OCI-LY7 (cell line): ENCODE data around the gene SLC27A6. TPM values are rescaled to one million over a fixed set of nuclear protein-coding genes. Genes with fewer than 3 reads are reported as not detected.
"Not testable (repeated sequence)": the region's sequence is repeated elsewhere in the genome, so short reads cannot be mapped to it uniquely, and the experiment has no call there.

Experiments used
- BruUV-seq: library from RNA; stranded (reverse); fragments of 400-500 nt; replicated peaks from 2 replicates; lab custom pipeline; 2021; lab: Mats Ljungman, UMichigan
- CTCF ChIA-PET: fragments of 300-600 bp; sonication (Branson Sonifier 250); formaldehyde crosslinking; loops from one replicate; lab custom pipeline; 2022; ENCODE audit warnings: antibody characterized with exemption; ENCODE audit not compliant: unreplicated experiment; lab: Charles Lee
- POLR2A ChIA-PET: fragments of 300-600 bp; sonication (Branson Sonifier 250); formaldehyde crosslinking; loops from one replicate; lab custom pipeline; 2022; ENCODE audit warnings: antibody characterized with exemption; lab: Charles Lee
- DNase-seq: peaks from one replicate; pipeline ENCODE4 v3.0.0-alpha.2; 2015; ENCODE audit warnings: low spot score
- H2AFZ ChIP-seq: fragments of 200-600 bp; sonication (generic), shearing (Covaris generic); 2 replicates; pipeline ENCODE4 v1.6.1; 2014; ENCODE audit warnings: mild to moderate bottlenecking, antibody characterized with exemption, low read length, moderate library complexity
- H3K27ac ChIP-seq: fragments of 200-600 bp; sonication (generic); 2 replicates; pipeline ENCODE4 v1.5.1; 2014; ENCODE audit warnings: mixed run types, low read depth, mild to moderate bottlenecking, moderate library complexity, low read length, inconsistent platforms; ENCODE audit not compliant: poor library complexity, severe bottlenecking
- H3K36me3 ChIP-seq: fragments of 200-600 bp; sonication (generic); 2 replicates; pipeline ENCODE4 v1.6.1; 2014; ENCODE audit warnings: mild to moderate bottlenecking, antibody characterized with exemption, low read length, moderate library complexity, mixed read lengths; ENCODE audit not compliant: insufficient read depth
- H3K4me1 ChIP-seq: fragments of 200-600 bp; sonication (generic); 2 replicates; pipeline ENCODE4 v1.5.1; 2014; ENCODE audit warnings: mild to moderate bottlenecking, low read length; ENCODE audit not compliant: insufficient read depth, poor library complexity, severe bottlenecking
- H3K4me2 ChIP-seq: fragments of 200-600 bp; sonication (generic); 2 replicates; pipeline ENCODE4 v1.6.1; 2014; ENCODE audit warnings: mild to moderate bottlenecking, low read length
- H3K4me3 ChIP-seq: fragments of 200-600 bp; sonication (generic); 2 replicates; pipeline ENCODE4 v1.5.1; 2014; ENCODE audit warnings: mild to moderate bottlenecking, low read depth, low read length; ENCODE audit not compliant: poor library complexity, severe bottlenecking
- H3K79me2 ChIP-seq: fragments of 200-600 bp; sonication (generic); 2 replicates; pipeline ENCODE4 v1.6.1; 2016; ENCODE audit warnings: low read depth, mild to moderate bottlenecking, low read length, moderate library complexity, mixed read lengths; ENCODE audit not compliant: insufficient read depth
- H3K9me2 ChIP-seq: fragments of 200-600 bp; sonication (generic); 2 replicates; pipeline ENCODE4 v1.6.1; 2016; ENCODE audit warnings: mild to moderate bottlenecking, low read length, mixed read lengths; ENCODE audit not compliant: insufficient read depth
- H3K9me3 ChIP-seq: fragments of 200-600 bp; sonication (generic); 2 replicates; pipeline ENCODE4 v1.6.1; 2014; ENCODE audit warnings: mild to moderate bottlenecking, mixed run types, low read length, mixed read lengths
- H4K20me1 ChIP-seq: fragments of 200-600 bp; sonication (generic); 2 replicates; pipeline ENCODE4 v1.6.1; 2014; ENCODE audit warnings: mild to moderate bottlenecking, antibody characterized with exemption, low read length, moderate library complexity, mixed read lengths; ENCODE audit not compliant: insufficient read depth
- CTCF ChIP-seq: fragments of 200-600 bp; sonication (generic); conservative IDR thresholded peaks from 2 replicates; pipeline ENCODE4 v1.5.1; 2014; ENCODE audit warnings: mild to moderate bottlenecking, antibody characterized with exemption, low read length, moderate library complexity, mixed read lengths
- EZH2phosphoT487 ChIP-seq: fragments of 200-600 bp; sonication (generic); IDR thresholded peaks from 2 replicates; pipeline ENCODE4 v1.6.1; 2018; ENCODE audit warnings: low read depth, borderline replicate concordance, mild to moderate bottlenecking, mixed run types, antibody characterized with exemption, low read length, moderate library complexity, mixed read lengths
- intact Hi-C: fragments of 100-400 bp; cut with micrococcal nuclease; formaldehyde crosslinking; loops from one replicate; pipeline ENCODE4 v1.10.0; 2022; ENCODE audit not compliant: unreplicated experiment
- total RNA-seq, 2 experiments: library from RNA; depleted of rRNA in 1 of 2; stranded (reverse); fragments of >200 nt in 1 of 2; shearing (Covaris generic) in 1 of 2; gene quantifications; 2 replicates each; pipeline ENCODE4 v1.2.3, GENCODE V29; 2014 to 2022

Gene SLC27A6
- total RNA-seq, 2 experiments from 2014 or later = not detected

DNA sequence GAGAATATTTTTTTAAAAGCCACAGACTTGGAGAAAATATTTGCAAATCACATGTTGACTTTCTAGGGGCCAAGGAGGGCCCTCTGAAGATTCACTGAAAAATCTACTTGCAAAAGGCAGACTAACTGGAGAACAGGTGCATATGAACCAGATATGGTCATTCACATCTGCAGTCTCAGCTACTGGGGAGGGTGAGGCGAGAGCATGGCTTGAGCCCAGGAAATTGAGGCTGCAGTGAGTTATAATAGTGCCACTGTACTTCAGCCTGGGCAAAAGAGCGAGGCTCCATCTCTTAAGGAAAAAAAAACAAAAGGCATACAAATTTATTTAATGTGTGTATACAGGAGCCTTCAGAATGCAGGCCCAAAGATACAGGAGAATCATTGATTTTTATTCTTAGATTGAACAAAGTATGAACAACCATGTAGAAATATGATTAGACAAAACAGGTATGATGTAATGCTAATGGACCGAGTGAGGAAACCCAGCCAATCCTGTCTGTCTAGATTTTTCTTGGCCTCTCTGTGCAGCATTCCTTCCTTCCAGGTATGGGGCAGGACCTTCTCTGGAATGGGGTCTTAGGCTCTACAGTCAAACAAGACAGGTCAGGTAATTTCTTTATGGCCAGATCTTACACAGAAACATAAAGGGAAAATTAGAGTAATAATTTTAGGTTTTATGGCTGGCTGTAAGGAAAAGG, 15.3 kb upstream of the SLC27A6 start:
- Histone ChIP-seq H2AFZ (no peak overlapping the region), H3K4me3 (no peak overlapping the region), H3K36me3 (no peaks in the 10 kb centered on the region), H3K9me3 (no peaks in the 10 kb centered on the region), H3K4me2 (no peak overlapping the region), H3K4me1 (no peaks in the 10 kb centered on the region), H4K20me1 (no peaks in the 10 kb centered on the region), H3K79me2 (no peaks in the 10 kb centered on the region), H3K27ac (no peak overlapping the region), H3K9me2 (no peaks in the 10 kb centered on the region)
- POLR2A ChIA-PET = no interaction called here
- DNase-seq = no peak
- TF ChIP-seq EZH2phosphoT487 (no peak), CTCF (no peak)
- CTCF ChIA-PET = no interaction called here
- no TSS peak for BruUV-seq
- intact Hi-C loops = no loop called here

GRCh38 chr5:128951301-128951700, 14.0 kb upstream of the SLC27A6 start:
- POLR2A ChIA-PET, BruUV-seq, CTCF ChIA-PET, H3K4me2 ChIP-seq, H3K9me2 ChIP-seq, intact Hi-C loops, H3K36me3 ChIP-seq, H3K79me2 ChIP-seq, H4K20me1 ChIP-seq, DNase-seq, H3K9me3 ChIP-seq, H3K27ac ChIP-seq, H3K4me3 ChIP-seq, H3K4me1 ChIP-seq, H2AFZ ChIP-seq: not testable (repeated sequence)

GRCh38 chr5:128956164-128956563, 9.1 kb upstream of the SLC27A6 start:
- H3K4me2 ChIP-seq = no peak overlapping the region
- no peaks in the 10 kb centered on the region for H3K36me3 ChIP-seq
- H3K9me2 ChIP-seq = no peaks in the 10 kb centered on the region
- intact Hi-C loops = no loop called here
- no peak overlapping the region for H2AFZ ChIP-seq
- CTCF ChIA-PET = no interaction called here
- no peaks in the 10 kb centered on the region for H3K4me1 ChIP-seq
- no peaks in the 10 kb centered on the region for H3K9me3 ChIP-seq
- no TSS peak for BruUV-seq
- no peak for DNase-seq
- no peak overlapping the region for H3K27ac ChIP-seq
- no peaks in the 10 kb centered on the region for H4K20me1 ChIP-seq
- H3K79me2 ChIP-seq = no peaks in the 10 kb centered on the region
- POLR2A ChIA-PET = interaction anchor here (0.7 kb wide), 1 partner anchor 1224 kb away, joined by 3 read pairs; no protein-coding TSS in a partner anchor
- no peak overlapping the region for H3K4me3 ChIP-seq
- TF ChIP-seq EZH2phosphoT487 = no peak
- no peak for TF ChIP-seq CTCF
